Stimulated activated CD4-positive, alpha-beta T cell treated with anti-CD3 and anti-CD28 coated beads, Interleukin-1b, Interleukin-23, amount 100 ng/mL, for 1 hour (primary cell): ENCODE data around the gene RNASEH1.

Experiments used
- DNase-seq, 2 donors: peaks; one replicate each; pipeline ENCODE4 v3.0.0-alpha.2; 2020; ENCODE audit warnings: low read depth in 2 of 2

Gene RNASEH1

DNA sequence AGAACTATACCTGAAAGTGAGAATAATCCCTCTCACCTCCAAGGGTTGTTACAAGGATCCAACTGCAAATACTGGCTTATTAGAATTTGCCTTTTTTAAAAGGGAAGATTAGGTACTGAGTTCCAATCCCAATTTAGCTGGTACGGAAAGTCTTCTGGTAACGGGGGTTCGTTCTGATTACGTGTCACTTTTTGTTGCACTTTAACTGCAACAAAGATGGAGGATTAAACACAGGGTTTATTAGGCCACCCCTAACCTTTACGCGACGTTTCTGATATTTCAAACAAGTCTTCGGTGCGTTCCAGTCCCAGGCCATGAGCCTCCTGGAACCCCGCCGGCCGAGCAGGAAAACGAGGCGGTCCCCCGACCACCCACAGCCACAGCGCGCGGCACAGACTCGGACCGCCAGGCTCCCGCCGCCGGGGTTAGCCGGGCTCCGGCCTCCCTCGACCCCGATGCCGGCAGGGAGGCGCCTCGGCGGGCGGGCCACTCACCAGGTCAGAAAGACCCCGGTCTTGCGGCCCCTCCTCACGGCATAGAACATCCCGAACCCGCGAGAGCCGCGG lies 411 bp downstream of the RNASEH1 start:
- no peak for DNase-seq

- no peak for DNase-seq
Observed at GRCh38 chr2:3553946-3554345, 4.2 kb downstream of the RNASEH1 start.

DNA sequence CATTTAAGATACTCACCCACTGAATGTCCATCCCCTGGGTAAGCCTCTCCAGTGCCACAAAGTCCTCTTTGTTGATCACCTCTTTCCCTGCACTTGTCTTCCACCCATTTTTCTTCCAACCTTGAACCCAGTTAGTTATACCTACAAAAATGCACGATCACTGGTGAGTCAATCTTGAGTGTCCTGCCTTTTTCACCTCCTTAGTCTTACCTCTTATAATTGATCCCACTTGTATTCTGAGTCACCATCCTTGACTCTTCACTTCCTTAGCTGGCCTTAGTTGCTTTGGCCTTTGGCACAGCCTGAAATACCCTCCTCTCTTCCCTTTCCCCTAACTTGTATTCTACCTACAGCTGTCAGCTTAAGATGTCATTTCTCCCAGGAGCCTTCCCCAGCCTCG lies 10.2 kb downstream of the RNASEH1 start:
- DNase-seq = no peak

DNA sequence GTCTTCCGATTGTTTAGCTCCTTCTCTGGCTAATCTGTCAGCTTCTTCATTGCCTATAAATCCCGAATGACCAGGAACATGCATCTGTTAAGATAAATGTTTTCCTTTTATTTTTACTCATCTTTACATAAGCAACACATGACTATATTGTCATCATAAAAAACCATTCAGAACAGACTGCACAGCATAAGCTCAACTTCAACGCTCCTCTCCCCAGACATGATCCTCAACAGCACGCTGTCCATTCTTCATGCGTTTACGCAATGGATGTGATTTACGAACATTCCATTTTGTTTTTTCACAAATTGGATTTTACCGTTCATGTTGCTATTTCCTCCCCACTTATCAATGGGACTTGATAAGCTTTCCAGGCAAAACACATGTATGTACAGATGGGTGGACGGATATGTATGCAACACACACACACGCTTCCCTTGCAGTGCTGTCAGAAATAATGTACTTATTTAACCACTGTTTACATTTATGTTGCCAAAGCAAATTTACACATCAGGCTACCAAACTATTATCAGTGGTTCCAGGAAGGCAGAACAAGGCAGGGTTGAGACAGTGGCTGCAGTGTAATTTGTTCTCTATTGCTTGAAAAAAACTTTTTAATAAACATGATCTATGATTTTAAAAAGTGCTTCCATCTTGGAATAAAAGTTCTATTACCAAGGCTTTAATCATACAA lies 12.2 kb downstream of the RNASEH1 start:
- DNase-seq = no peak

GRCh38 chr2:3543023-3543683 lies 15.0 kb downstream of the RNASEH1 start:
- DNase-seq = no peak

DNA sequence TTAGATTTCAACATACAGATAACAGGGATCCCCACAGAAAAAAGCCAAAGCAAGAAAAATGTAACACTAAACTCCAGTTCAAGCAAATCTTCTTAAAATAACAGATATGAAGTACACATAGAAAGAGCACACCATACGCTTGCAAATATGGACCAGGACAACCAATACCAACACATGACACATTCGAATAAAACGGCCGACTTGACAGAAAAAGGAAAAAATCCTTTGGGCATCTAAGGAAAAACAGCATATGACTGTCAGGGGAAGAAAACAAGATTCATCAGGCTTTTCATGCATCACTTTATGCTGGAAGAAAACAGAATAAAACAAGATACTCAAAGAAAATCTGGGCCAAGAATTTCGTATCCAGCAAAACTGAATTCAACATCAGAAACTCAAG lies 16.0 kb downstream of the RNASEH1 start:
- no peak for DNase-seq

- no peak for DNase-seq
Observed at GRCh38 chr2:3539836-3540235, 18.3 kb downstream of the RNASEH1 start.

DNA sequence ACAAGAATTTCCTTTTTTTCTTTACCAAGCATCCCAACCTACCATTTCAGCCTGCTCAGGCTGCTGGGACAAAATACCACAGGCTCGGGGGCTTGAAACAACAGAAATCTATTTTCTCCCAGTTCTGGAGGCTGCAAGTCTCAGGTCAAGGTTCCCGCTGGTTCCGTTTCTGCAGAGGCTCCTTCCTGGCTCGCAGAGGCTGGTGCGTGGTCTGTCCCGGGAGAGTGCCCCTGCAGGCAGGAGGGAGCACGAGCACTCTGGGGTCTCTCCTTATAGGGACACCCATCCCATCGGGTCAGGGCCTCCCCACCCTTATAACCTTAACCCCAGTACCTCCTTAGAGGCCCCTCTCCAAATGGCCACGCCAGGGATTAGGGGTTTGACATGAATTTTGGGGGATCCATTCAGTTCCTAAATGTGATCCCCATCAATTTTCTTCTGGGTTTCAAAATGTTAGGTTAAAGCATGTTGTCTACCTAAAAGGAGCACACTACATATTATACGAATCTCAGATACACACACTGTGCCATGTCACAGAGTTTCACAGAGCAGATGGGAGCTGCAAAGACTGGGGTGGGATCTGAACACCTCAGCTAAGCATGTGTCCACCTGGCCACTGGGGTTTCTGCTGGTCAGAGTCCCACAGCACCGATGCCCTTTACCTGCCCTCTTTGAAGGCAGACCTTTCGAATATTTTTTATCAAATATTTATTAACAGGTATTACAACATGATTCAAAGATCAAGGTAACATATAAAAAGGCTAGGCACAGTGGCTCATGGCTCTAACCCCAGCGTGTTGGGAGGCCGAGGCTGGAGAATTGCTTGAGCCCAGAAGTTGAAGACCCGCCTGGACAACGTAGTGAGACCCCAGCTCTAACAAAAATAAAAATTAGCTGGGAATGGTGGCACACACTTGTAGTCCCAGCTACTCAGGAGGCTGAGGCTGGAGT lies 21.2 kb downstream of the RNASEH1 start:
- no peak for DNase-seq

DNA sequence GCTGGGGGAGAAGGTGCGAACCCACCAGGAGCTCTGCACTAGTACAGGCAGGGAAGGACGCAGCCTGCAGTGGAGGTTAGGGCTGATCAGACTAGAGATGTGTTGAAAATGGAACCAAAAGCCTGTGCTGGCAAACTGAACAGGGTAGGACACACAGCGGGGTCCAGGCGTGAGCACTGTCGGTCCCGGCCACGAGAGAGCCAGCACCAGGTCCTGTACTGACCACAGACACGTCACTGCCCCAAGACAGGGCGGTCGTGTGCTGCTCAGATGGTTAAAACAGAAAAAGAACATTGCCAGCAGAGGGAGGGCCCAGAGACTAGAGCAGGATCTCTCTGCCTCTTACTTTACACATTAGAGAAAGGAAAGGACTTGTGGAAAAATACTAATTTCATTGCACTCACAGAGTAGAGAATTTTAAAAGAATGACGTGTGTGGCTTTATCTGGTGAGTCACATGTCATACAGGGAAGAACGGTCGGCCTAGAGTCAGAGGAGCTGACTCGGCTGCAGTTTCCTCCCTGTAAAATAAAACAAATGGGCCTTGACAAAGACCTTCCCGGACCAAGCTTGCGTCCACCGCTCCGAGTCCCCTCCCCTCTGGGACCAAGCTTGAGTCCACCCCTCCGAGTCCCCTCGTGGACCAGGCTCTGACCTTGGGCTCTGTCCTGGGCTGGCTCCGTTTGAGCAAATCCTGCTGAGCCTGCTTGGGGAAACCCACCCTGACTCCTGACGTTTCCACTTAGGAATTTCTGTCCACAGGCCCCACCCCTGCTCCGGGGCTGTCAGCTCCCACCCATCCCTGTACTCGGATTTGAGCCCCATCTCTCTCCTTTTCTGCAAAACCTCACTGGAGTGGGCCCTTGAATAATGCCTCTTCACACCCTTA lies 22.1 kb downstream of the RNASEH1 start:
- no peak for DNase-seq

DNA sequence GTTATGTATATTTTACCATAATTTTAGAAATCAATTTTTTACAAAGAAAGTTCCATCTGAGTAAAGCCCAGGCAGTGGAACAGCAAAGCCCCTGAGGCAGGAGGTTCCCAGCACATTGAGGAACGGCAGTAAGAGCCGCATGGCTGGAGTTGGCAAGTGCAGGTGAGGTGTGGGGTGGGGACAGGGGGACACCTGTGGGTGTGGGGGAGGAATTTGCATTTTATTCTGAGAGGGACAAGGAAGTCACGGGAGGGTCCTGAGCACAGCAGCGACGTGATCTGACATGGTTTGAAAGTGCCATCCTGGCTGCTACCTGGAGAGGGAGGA lies 22.7 kb downstream of the RNASEH1 start:
- no peak for DNase-seq

DNA sequence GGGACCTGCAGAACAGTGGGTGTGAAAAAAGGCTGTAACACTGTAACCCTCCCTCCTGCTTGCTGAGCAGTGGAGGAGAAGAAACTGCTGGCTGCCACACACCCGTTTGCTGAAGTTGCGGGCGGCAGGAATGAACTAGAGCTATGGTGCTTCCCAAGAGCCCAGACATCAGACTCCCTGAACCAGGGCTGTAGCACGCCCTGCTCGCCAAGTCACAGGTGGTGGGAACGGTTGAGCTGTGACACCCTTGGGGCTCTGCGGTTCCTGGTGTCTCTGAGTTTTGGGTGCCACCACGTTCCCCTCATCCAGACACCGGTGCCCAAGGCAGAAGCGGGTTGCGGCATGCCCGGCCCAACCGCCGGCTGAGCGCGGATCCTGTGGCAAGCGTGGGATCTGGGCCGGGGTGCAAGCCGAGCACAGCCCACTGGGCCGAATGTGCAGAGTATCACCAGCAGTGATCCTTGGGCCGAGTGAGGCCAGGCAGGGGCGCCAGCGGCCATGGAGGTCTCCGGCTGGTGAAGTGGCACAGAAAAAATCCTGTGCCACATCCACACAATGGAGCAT lies 23.8 kb downstream of the RNASEH1 start:
- no peak for DNase-seq

DNA sequence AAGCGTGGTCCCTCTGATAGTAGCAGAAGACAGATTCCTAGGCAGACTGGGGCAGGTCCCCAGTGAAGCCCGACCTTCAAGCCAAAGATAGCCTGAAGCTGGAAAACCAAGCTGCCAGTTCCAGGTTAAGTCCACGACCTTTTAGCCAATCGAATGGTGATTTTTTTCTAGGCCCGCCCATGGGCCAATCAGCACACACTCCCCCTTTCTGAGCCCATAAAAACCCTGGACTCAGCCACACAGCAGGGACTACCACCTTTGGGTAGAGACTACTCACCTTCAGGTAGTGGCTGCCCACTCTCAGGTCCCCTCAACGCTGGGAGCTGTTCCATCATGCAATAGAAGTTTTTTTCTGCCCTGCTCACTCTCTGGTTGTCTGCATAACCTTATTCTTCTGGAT lies 24.3 kb downstream of the RNASEH1 start:
- DNase-seq = no peak

DNA sequence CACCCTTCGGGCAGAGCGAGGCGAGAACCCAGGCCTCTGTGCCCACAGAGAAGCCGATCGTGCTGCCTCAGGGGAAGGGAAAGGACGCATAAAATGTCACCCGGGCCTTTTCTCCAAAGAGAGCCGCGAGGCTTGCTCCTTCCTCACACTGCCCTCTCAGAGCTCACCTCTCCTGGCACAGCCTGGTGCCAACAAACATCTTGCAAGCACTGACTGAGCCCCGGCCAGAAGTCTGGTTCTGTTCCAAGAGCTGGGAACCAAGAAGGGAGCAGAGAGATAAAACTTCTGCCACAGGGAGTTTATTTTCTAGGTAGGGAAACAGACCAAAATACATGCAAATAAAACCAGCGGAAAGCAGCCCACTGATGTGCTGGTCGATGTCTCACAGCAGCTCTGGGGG lies 25.2 kb downstream of the RNASEH1 start:
- no peak for DNase-seq

GRCh38 chr2:3529316-3530025 lies 28.7 kb downstream of the RNASEH1 start:
- no peak for DNase-seq

- DNase-seq = no peak
Observed at GRCh38 chr2:3527886-3528785, 30.0 kb downstream of the RNASEH1 start.

DNA sequence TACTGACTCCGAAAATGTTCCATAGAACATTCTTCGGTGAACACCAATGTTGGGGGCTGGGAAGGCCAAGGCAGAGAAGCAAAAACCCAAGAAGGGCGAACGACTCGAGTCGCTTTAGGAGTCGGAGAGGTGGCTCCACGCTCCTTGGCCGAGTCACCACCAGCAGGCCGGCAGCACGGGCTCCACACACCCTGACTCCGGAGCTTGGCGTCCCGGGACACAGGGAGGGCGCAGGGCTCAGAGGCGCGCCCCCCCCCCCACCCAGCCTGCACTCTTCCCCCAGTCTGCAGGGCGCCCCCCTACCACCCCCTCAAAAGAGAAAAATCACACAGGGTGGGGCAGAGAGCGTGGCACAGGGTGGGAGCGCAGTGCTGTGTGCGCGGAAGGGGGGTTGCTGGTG lies 31.3 kb downstream of the RNASEH1 start:
- DNase-seq = no peak

DNA sequence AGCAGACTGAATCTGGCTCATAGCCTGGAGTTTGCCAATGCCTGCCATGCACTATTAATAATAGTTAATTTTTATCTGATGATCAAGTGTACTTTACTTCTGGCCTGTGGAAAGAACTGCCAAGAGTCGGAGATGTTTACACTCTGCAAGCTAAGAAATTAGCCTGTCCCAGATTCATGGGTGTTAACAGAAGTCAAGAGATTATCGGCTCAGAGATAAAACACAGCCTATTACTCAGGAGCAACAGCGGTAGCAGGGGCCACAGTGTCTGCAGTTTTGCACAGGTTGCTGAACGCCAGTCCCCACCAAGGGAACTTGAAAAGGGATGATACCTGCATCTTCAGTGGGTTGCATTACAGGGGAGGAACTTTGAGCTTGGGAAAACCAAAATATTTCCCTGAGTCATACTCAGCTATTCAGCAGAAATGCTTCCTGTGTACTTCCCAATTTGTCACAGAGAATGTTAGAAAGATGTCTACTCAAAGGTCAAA lies 34.5 kb downstream of the RNASEH1 start:
- DNase-seq = no peak

DNA sequence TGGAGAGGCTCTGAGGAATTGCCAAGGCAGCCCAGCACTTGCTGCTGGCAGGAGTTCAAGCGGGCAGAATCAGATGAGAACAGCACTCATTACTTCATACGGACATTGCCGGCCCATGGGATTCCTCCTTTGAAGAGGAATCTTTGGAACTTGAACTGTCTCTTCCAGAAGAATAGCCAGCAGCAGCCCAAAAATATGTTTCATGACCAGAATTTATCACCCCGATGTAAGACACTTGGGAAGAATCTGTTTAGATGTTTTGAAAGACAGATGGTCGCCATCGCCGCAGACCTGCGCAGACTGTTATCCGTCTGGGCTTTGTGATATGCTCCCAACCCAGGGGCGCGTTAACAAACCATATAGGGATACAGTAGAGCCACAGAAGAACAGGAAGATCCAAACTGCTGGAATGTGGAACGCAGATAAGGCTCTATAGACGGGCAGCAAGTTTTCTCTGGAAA lies 35.1 kb downstream of the RNASEH1 start:
- DNase-seq = no peak

DNA sequence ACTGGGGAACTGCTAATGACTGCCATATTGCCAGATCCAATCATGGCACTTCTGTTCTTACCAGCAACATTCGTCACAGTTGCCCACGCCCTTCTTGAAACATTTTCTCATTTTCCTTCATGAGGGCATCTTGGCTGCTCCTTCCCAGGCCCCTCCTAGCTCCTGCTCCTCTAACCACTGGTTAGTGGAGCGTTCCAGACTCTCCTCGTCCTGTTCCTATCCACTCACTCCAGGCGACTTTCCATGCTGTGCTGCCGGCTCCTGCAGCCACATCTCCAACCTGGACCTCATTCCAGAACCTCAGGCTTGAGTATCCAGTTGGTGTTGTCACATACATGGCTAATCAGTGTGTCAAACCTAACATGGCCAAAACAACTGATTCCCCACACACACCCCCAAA lies 37.5 kb downstream of the RNASEH1 start:
- DNase-seq = no peak
